PC-9 (cell line): ENCODE results near the gene BNIP3.

ENCODE experiments used
- CTCF ChIP-seq: fragments of 200-600 bp; sonication (generic); conservative IDR thresholded peaks from 2 replicates; pipeline ENCODE4 v1.6.1; 2017; ENCODE audit warnings: mixed run types, antibody characterized with exemption, mild to moderate bottlenecking, moderate library complexity
- EZH2 ChIP-seq: fragments of 200-600 bp; sonication (generic); IDR thresholded peaks from 2 replicates; pipeline ENCODE4 v1.8.0; 2017; ENCODE audit warnings: antibody characterized with exemption, low read depth

- no peak for TF ChIP-seq CTCF
- no peak for TF ChIP-seq EZH2
Observed at GRCh38 chr10:131946880-131947279, 34.8 kb downstream of the BNIP3 start.
